ACC112 (cell line): Measurements from ENCODE around the gene CARD19.
"Not testable (repeated sequence)": the region's sequence is repeated elsewhere in the genome, so short reads cannot be mapped to it uniquely, and the experiment has no call there.

Experiments used
- H2AFZ ChIP-seq: fragments of 200-600 bp; sonication (generic); one replicate; pipeline ENCODE4 v1.6.0; 2017; ENCODE audit warnings: antibody characterized with exemption, low read length; ENCODE audit not compliant: unreplicated experiment
- H3K27ac ChIP-seq: fragments of 200-600 bp; sonication (generic); 2 replicates; pipeline ENCODE4 v1.5.1; 2014; ENCODE audit warnings: low read depth, mild to moderate bottlenecking, antibody characterized with exemption, low read length, moderate library complexity
- H3K27me3 ChIP-seq: fragments of 200-600 bp; sonication (generic); 2 replicates; pipeline ENCODE4 v1.6.1; 2014; ENCODE audit warnings: mild to moderate bottlenecking, antibody characterized with exemption, low read length, moderate library complexity, mixed read lengths; ENCODE audit not compliant: insufficient read depth
- H3K36me3 ChIP-seq: fragments of 200-600 bp; sonication (generic); 2 replicates; pipeline ENCODE4 v1.6.1; 2016; ENCODE audit warnings: mild to moderate bottlenecking, antibody characterized with exemption, low read length, moderate library complexity, mixed read lengths; ENCODE audit not compliant: insufficient read depth
- H3K4me1 ChIP-seq: fragments of 200-600 bp; sonication (generic); one replicate; pipeline ENCODE4 v1.6.1; 2016; ENCODE audit warnings: low read length, mixed read lengths; ENCODE audit not compliant: insufficient read depth, unreplicated experiment, control insufficient read depth
- H3K4me3 ChIP-seq: fragments of 200-600 bp; sonication (generic); 2 replicates; pipeline ENCODE4 v1.5.1; 2014; ENCODE audit warnings: mild to moderate bottlenecking, low read depth, low read length
- H3K79me2 ChIP-seq: fragments of 200-600 bp; sonication (generic); one replicate; pipeline ENCODE4 v1.6.0; 2016; ENCODE audit warnings: low read length; ENCODE audit not compliant: control insufficient read depth, unreplicated experiment, insufficient read depth

Gene CARD19

DNA sequence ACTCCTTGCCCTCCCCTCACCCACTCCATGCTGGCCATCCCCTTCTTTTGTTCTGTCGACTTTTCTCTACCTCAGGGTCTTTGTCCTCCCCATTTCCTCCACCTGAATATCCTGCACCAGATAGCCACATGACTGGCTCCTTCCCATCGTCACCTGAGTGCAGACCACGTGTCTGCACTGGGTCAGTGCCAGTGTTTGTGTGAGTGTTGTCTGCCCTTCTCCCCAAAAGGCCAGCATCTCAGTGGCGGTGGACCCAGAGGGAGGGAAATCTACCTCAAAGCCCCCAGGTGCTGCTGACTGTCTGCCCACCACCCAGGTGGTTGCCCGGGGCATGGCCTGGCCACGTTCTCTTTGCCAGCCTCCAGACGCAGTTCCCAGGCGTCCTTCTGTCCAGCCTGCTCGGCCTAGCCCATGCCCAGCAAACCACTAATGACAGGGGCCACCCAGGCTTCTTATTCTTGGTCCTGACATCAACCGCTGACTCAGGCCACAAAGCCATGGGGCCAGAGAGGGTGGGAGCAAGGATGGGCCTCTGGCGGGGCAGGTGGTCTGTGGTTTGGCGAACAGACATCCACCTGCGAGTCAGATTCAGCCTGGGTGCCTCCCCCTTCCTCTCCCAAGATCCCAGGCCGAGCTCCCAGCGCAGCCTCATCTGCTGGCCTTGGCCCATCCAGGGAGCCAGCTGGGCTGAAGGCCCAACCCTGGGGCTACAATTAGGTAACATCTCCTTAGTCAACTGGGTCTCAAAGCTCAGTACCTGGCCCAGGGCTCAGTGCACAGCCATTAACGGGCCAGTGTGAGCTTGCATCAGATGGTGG is 43.6 kb downstream of the CARD19 start:
- Histone ChIP-seq H3K4me3 (no peak overlapping the region), H3K27me3 (no peaks in the 10 kb centered on the region), H3K36me3 (no peaks in the 10 kb centered on the region), H3K4me1 (peaks cover 13% of the 10 kb centered on the region), H3K27ac (no peak overlapping the region), H3K79me2 (no peaks in the 10 kb centered on the region), H2AFZ (no peak overlapping the region)

GRCh38 chr9:93141771-93142483 is 45.9 kb downstream of the CARD19 start:
- no peaks in the 10 kb centered on the region for H3K27me3 ChIP-seq
- H3K27ac ChIP-seq: no peak overlapping the region
- H3K4me1 ChIP-seq: peaks cover 3% of the 10 kb centered on the region
- no peak overlapping the region for H2AFZ ChIP-seq
- H3K4me3 ChIP-seq: no peak overlapping the region
- H3K36me3 ChIP-seq: no peaks in the 10 kb centered on the region
- no peaks in the 10 kb centered on the region for H3K79me2 ChIP-seq

- Histone ChIP-seq H3K4me3 (no peak overlapping the region), H3K27ac (no peak overlapping the region), H3K27me3 (no peaks in the 10 kb centered on the region), H3K36me3 (no peaks in the 10 kb centered on the region), H3K4me1 (peaks cover 6% of the 10 kb centered on the region), H3K79me2 (no peaks in the 10 kb centered on the region), H2AFZ (peak overlapping the region; percentile 45)
These were observed 48.0 kb downstream of the CARD19 start for GRCh38 chr9:93143830-93144530.

- not testable (repeated sequence) for H3K4me3 ChIP-seq, H2AFZ ChIP-seq, H3K27me3 ChIP-seq, H3K27ac ChIP-seq, H3K79me2 ChIP-seq, H3K36me3 ChIP-seq
- peaks cover 12% of the 10 kb centered on the region for H3K4me1 ChIP-seq
These were observed 50.7 kb downstream of the CARD19 start for GRCh38 chr9:93146696-93147095.

- Histone ChIP-seq H3K27me3 (no peaks in the 10 kb centered on the region), H3K27ac (no peak overlapping the region), H3K4me1 (peaks cover 12% of the 10 kb centered on the region), H3K4me3 (no peak overlapping the region), H3K79me2 (no peaks in the 10 kb centered on the region), H2AFZ (no peak overlapping the region), H3K36me3 (no peaks in the 10 kb centered on the region)
These were observed 51.6 kb downstream of the CARD19 start for GRCh38 chr9:93147632-93148031.

GRCh38 chr9:93148721-93149120 is 52.7 kb downstream of the CARD19 start:
- Histone ChIP-seq H3K79me2 (no peaks in the 10 kb centered on the region), H3K27me3 (no peaks in the 10 kb centered on the region), H2AFZ (no peak overlapping the region), H3K4me1 (peaks cover 12% of the 10 kb centered on the region), H3K4me3 (no peak overlapping the region), H3K27ac (peak overlapping the region; percentile 76; the same call in 1 of the 2 replicates), H3K36me3 (no peaks in the 10 kb centered on the region)

GRCh38 chr9:93149361-93149760 is 53.3 kb downstream of the CARD19 start:
- no peaks in the 10 kb centered on the region for H3K36me3 ChIP-seq
- H3K4me1 ChIP-seq: peaks cover 9% of the 10 kb centered on the region
- no peak overlapping the region for H3K4me3 ChIP-seq
- H3K27me3 ChIP-seq: no peaks in the 10 kb centered on the region
- H2AFZ ChIP-seq: peak overlapping the region; percentile 56
- H3K27ac ChIP-seq: peak overlapping the region; percentile 76
- no peaks in the 10 kb centered on the region for H3K79me2 ChIP-seq

- no peaks in the 10 kb centered on the region for H3K27me3 ChIP-seq
- H3K27ac ChIP-seq: no peak overlapping the region
- no peaks in the 10 kb centered on the region for H3K36me3 ChIP-seq
- H3K4me3 ChIP-seq: no peak overlapping the region
- no peak overlapping the region for H2AFZ ChIP-seq
- H3K79me2 ChIP-seq: no peaks in the 10 kb centered on the region
- H3K4me1 ChIP-seq: peaks cover 9% of the 10 kb centered on the region
These were observed 55.2 kb downstream of the CARD19 start for GRCh38 chr9:93151097-93151784.

- Histone ChIP-seq H3K27me3 (no peaks in the 10 kb centered on the region), H3K4me1 (peaks cover 2% of the 10 kb centered on the region), H2AFZ (no peak overlapping the region)
These were observed 58.4 kb downstream of the CARD19 start for GRCh38 chr9:93154293-93154903.

More at GRCh38 chr9:93154293-93154903, 58.4 kb downstream of the CARD19 start:
- no peak overlapping the region for H3K4me3 ChIP-seq
- H3K79me2 ChIP-seq: no peaks in the 10 kb centered on the region
- no peak overlapping the region for H3K27ac ChIP-seq
- no peaks in the 10 kb centered on the region for H3K36me3 ChIP-seq
